HepG2 (cell line): Measurements from ENCODE around the gene NCOA4. TPM values are rescaled to one million over a fixed set of nuclear protein-coding genes. Genes with fewer than 3 reads are reported as not detected.
A peak's percentile ranks its signal among the peaks of the same experiment; 100 is the strongest.

Source experiments
- CBX1 ChIP-seq: IDR thresholded peaks from one replicate; pipeline ENCODE4 v1.6.1; 2016; ENCODE audit warnings: antibody characterized with exemption, low read depth
- ELF3 ChIP-seq: IDR thresholded peaks from 2 replicates; pipeline ENCODE4 v1.6.1; 2016; ENCODE audit warnings: missing genetic modification reagents, missing compliant biosample characterization
- ESRRA ChIP-seq: sonication (generic); formaldehyde crosslinking; IDR thresholded peaks from 2 replicates; pipeline ENCODE4 v1.5.1; 2020; ENCODE audit warnings: mild to moderate bottlenecking, low read depth, missing genetic modification reagents
- GMEB2 ChIP-seq: IDR thresholded peaks from 2 replicates; pipeline ENCODE4 v1.6.1; 2016; ENCODE audit warnings: missing biosample characterization, missing genetic modification reagents, low read depth
- HBP1 ChIP-seq: IDR thresholded peaks from 2 replicates; pipeline ENCODE4 v1.6.1; 2016; ENCODE audit warnings: low read depth, control low read depth
- HNF1B ChIP-seq: sonication (generic); formaldehyde crosslinking; IDR thresholded peaks from 2 replicates; pipeline ENCODE4 v1.5.1; 2020; ENCODE audit warnings: mild to moderate bottlenecking, moderate library complexity, missing genetic modification reagents
- HOXA7 ChIP-seq: sonication (generic); formaldehyde crosslinking; IDR thresholded peaks from 2 replicates; pipeline ENCODE4 v1.8.1; 2022; ENCODE audit warnings: mild to moderate bottlenecking, missing genetic modification reagents, moderate library complexity
- MBNL3 ChIP-seq: fragments of 250-450 bp; sonication (Bioruptor Pico); conservative IDR thresholded peaks from 2 replicates; pipeline ENCODE4 v1.8.0; 2022; ENCODE audit warnings: mild to moderate bottlenecking, inconsistent platforms
- MEF2D ChIP-seq: sonication (generic); formaldehyde crosslinking; IDR thresholded peaks from 2 replicates; pipeline ENCODE4 v1.5.1; 2020; ENCODE audit warnings: mild to moderate bottlenecking, missing genetic modification reagents
- MTA1 ChIP-seq: sonication (generic); formaldehyde crosslinking; IDR thresholded peaks from 2 replicates; pipeline ENCODE4 v1.4.0; 2020; ENCODE audit warnings: missing genetic modification reagents, mild to moderate bottlenecking, borderline replicate concordance
- PITX1 ChIP-seq: sonication (generic); formaldehyde crosslinking; IDR thresholded peaks from 2 replicates; pipeline ENCODE4 v1.5.1; 2020; ENCODE audit warnings: mild to moderate bottlenecking, missing genetic modification reagents
- TARDBP ChIP-seq: sonication (generic); formaldehyde crosslinking; IDR thresholded peaks from 2 replicates; pipeline ENCODE4 v1.8.0; 2022; ENCODE audit warnings: mild to moderate bottlenecking, missing genetic modification reagents
- TMF1 ChIP-seq: sonication (generic); formaldehyde crosslinking; IDR thresholded peaks from 2 replicates; pipeline ENCODE4 v1.8.1; 2022; ENCODE audit warnings: low read depth, missing genetic modification reagents
- ZNF207 ChIP-seq: fragments of 450-650 bp; IDR thresholded peaks from 2 replicates; pipeline ENCODE4 v1.6.1; 2016; ENCODE audit warnings: antibody characterized with exemption, borderline replicate concordance
- ZNF629 ChIP-seq: sonication (generic); formaldehyde crosslinking; conservative IDR thresholded peaks from 2 replicates; pipeline ENCODE4 v1.5.0; 2020; ENCODE audit warnings: missing genetic modification reagents
- ZNF781 ChIP-seq: sonication (generic); formaldehyde crosslinking; IDR thresholded peaks from 2 replicates; pipeline ENCODE4 v1.5.1; 2020; ENCODE audit warnings: borderline replicate concordance, mild to moderate bottlenecking, missing genetic modification reagents; ENCODE audit errors: not compliant biosample characterization
- ZSCAN22 ChIP-seq: sonication (generic); formaldehyde crosslinking; IDR thresholded peaks from 2 replicates; pipeline ENCODE4 v1.4.0; 2020; ENCODE audit warnings: mild to moderate bottlenecking, missing genetic modification reagents
- polyA plus RNA-seq, 8 experiments: library from polyadenylated mRNA; depleted of rRNA in 3 of 8; stranded (reverse) in 7 of 8; unstranded in 1 of 8; fragments of >200 nt; fragmentation: Illumina TruSeq in 4 of 8; extraction: Trizol in 4 of 8; gene quantifications; 2 replicates each; pipeline versions ENCODE4 v1.2.1 to v1.2.3, GENCODE V29; 2011 to 2016; ENCODE audit warnings: low read depth in 4 of 8, missing spikeins in 1 of 8, mixed read lengths in 1 of 8; ENCODE audit not compliant: insufficient read depth in 1 of 8
- total RNA-seq, 5 experiments: library from RNA; depleted of rRNA; stranded (reverse); fragments of >200 nt; fragmentation: Illumina TruSeq; extraction: Trizol; gene quantifications; 2 replicates each; pipeline ENCODE4 v1.2.3, GENCODE V29; 2016; ENCODE audit warnings: low read depth in 1 of 5
- TF ChIP-seq, protein P1 (sequence below): sonication (generic); formaldehyde crosslinking; IDR thresholded peaks from 2 replicates; pipeline ENCODE4; 2020; ENCODE audit warnings: missing genetic modification reagents, mild to moderate bottlenecking, borderline replicate concordance
- TF ChIP-seq, protein P2 (sequence below): IDR thresholded peaks from 2 replicates; pipeline ENCODE4 v1.6.1; 2018; ENCODE audit warnings: missing genetic modification reagents, mild to moderate bottlenecking, missing compliant biosample characterization

Gene NCOA4
- total and polyA plus RNA-seq, 2 of the 13 experiments (the other 11 are each of a cell fraction or from before 2014, with no cell fraction given) = 306 to 400 TPM

- TF ChIP-seq GMEB2 = no peak
- TF ChIP-seq, protein P1, sequence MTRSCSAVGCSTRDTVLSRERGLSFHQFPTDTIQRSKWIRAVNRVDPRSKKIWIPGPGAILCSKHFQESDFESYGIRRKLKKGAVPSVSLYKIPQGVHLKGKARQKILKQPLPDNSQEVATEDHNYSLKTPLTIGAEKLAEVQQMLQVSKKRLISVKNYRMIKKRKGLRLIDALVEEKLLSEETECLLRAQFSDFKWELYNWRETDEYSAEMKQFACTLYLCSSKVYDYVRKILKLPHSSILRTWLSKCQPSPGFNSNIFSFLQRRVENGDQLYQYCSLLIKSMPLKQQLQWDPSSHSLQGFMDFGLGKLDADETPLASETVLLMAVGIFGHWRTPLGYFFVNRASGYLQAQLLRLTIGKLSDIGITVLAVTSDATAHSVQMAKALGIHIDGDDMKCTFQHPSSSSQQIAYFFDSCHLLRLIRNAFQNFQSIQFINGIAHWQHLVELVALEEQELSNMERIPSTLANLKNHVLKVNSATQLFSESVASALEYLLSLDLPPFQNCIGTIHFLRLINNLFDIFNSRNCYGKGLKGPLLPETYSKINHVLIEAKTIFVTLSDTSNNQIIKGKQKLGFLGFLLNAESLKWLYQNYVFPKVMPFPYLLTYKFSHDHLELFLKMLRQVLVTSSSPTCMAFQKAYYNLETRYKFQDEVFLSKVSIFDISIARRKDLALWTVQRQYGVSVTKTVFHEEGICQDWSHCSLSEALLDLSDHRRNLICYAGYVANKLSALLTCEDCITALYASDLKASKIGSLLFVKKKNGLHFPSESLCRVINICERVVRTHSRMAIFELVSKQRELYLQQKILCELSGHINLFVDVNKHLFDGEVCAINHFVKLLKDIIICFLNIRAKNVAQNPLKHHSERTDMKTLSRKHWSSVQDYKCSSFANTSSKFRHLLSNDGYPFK (CRISPR knock-in tag) = peak; percentile 59; the same call in 1 of the 2 replicates
- peak; percentile 66 for TF ChIP-seq CBX1
- no peak for TF ChIP-seq ZSCAN22 (CRISPR knock-in tag)
- 0 out of 2 replicates have a peak, but pooled peaks have one; percentile 71 for TF ChIP-seq TARDBP (CRISPR knock-in tag)
- TF ChIP-seq HNF1B = peak; percentile 87
- TF ChIP-seq ELF3 (CRISPR knock-in tag) = peak; percentile 70
- no peak for TF ChIP-seq MBNL3 (CRISPR knock-in tag)
- TF ChIP-seq, protein P2, sequence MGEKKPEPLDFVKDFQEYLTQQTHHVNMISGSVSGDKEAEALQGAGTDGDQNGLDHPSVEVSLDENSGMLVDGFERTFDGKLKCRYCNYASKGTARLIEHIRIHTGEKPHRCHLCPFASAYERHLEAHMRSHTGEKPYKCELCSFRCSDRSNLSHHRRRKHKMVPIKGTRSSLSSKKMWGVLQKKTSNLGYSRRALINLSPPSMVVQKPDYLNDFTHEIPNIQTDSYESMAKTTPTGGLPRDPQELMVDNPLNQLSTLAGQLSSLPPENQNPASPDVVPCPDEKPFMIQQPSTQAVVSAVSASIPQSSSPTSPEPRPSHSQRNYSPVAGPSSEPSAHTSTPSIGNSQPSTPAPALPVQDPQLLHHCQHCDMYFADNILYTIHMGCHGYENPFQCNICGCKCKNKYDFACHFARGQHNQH = peak; percentile 92
- peak; percentile 55; the same call in 1 of the 2 replicates for TF ChIP-seq ESRRA (CRISPR knock-in tag)
- TF ChIP-seq HOXA7 = no peak
- TF ChIP-seq TMF1 (CRISPR knock-in tag) = no peak; the same call in 1 of the 2 replicates
- TF ChIP-seq ZNF629 (CRISPR knock-in tag) = peak; percentile 36; the same call in 1 of the 2 replicates
- TF ChIP-seq ZNF207 = no peak
- TF ChIP-seq ZNF781 (CRISPR knock-in tag) = peak; percentile 96
- no peak; the same call in 1 of the 2 replicates for TF ChIP-seq MTA1
- peak; percentile 89 for TF ChIP-seq PITX1
- peak; percentile 71; the same call in 1 of the 2 replicates for TF ChIP-seq HBP1 (CRISPR knock-in tag)
- peak; percentile 90 for TF ChIP-seq MEF2D (CRISPR knock-in tag)
These were observed 7.3 kb downstream of the NCOA4 start (continued) for GRCh38 chr10:46022978-46023702.
